Body of pancreas (tissue), 4 donors: ENCODE measurements around the gene ACSS2.

Source experiments
- POLR2A ChIP-seq, 3 donors: fragments of 450-650 bp; IDR thresholded peaks; one replicate each; pipeline ENCODE4 v1.6.1; 2016; ENCODE audit warnings: antibody characterized with exemption in 3 of 3, mild to moderate bottlenecking in 2 of 3
- TF ChIP-seq, protein P1 (sequence below), 7 experiments: fragments of 450-650 bp in 4 of 7; fragments of 200-600 bp in 3 of 7; sonication (generic) in 3 of 7; IDR thresholded peaks; one replicate each; pipeline ENCODE4 v1.5.1; 2016 to 2019; ENCODE audit warnings: antibody characterized with exemption in 7 of 7

GRCh38 chr20:34916774-34917354 lies 40.5 kb downstream of the ACSS2 start:
- TF ChIP-seq, protein P1, sequence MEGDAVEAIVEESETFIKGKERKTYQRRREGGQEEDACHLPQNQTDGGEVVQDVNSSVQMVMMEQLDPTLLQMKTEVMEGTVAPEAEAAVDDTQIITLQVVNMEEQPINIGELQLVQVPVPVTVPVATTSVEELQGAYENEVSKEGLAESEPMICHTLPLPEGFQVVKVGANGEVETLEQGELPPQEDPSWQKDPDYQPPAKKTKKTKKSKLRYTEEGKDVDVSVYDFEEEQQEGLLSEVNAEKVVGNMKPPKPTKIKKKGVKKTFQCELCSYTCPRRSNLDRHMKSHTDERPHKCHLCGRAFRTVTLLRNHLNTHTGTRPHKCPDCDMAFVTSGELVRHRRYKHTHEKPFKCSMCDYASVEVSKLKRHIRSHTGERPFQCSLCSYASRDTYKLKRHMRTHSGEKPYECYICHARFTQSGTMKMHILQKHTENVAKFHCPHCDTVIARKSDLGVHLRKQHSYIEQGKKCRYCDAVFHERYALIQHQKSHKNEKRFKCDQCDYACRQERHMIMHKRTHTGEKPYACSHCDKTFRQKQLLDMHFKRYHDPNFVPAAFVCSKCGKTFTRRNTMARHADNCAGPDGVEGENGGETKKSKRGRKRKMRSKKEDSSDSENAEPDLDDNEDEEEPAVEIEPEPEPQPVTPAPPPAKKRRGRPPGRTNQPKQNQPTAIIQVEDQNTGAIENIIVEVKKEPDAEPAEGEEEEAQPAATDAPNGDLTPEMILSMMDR (IDR thresholded peaks at IDR 0.05), result no peak
- no peak for TF ChIP-seq POLR2A (IDR thresholded peaks at IDR 0.05)
